HT-29 (cell line): ENCODE data around the gene LOXL3. TPM values are rescaled to one million over a fixed set of nuclear protein-coding genes. Genes with fewer than 3 reads are reported as not detected.

ENCODE experiments used
- DNase-seq: peaks from one replicate; pipeline ENCODE4 v3.0.0-alpha.2; 2015; ENCODE audit warnings: low spot score
- total RNA-seq: library from RNA; depleted of rRNA; stranded (reverse); fragments of >200 nt; shearing (Covaris generic); gene quantifications from 2 replicates; pipeline ENCODE4 v1.2.3, GENCODE V29; 2014

LOXL3 gene
- total RNA-seq, 1 experiment from 2014 or later = 0.74 TPM

DNA sequence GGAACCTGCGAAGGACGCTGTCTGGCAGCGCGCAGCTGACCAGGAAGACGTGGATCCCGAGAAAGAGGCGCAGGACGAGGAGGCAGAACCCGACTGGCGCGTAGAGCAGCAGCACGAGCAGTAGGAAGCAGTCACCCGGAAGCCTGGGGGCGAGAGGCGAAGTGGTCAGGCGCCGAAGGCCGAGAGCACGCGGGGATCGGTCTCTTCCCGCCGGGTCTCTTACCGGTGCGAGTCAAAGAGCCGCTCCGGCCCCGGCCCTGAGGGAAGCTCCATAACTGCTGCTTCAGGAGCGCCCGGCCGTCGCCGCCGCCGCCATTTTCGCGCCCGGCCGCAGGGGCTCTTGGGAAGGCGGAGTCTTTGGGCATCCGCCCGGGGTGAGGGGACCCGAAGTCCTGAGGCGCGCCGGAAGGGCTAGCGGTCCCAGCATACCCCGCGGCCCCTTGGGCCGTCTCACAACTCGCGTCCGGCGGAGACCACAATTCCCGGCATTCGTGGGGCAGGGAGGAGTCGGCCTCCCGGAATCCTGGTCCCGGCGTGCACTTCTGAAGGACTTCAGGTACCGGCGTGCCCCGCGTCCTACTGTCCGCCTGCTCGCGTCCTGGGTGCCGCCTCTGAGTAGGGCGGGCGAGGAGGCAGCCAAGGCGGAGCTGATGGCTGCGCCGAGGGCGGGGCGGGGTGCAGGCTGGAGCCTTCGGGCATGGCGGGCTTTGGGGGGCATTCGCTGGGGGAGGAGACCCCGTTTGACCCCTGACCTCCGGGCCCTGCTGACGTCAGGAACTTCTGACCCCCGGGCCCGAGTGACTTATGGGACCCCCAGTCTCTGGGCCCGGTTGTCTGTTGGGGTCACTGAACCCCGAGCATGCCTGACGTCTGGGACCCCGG, 24.1 kb downstream of the LOXL3 start, which contains the start of the genes AUP1 and HTRA2:
AUP1 (minus strand) TSS at position 350 of the 882 bp plus-strand sequence; CDS start at position 273, 77 bp downstream.
HTRA2 (plus strand) TSS at position 577 of the 882 bp plus-strand sequence; CDS start at position 651, 74 bp downstream.
- DNase-seq = peak; percentile 99

DNA sequence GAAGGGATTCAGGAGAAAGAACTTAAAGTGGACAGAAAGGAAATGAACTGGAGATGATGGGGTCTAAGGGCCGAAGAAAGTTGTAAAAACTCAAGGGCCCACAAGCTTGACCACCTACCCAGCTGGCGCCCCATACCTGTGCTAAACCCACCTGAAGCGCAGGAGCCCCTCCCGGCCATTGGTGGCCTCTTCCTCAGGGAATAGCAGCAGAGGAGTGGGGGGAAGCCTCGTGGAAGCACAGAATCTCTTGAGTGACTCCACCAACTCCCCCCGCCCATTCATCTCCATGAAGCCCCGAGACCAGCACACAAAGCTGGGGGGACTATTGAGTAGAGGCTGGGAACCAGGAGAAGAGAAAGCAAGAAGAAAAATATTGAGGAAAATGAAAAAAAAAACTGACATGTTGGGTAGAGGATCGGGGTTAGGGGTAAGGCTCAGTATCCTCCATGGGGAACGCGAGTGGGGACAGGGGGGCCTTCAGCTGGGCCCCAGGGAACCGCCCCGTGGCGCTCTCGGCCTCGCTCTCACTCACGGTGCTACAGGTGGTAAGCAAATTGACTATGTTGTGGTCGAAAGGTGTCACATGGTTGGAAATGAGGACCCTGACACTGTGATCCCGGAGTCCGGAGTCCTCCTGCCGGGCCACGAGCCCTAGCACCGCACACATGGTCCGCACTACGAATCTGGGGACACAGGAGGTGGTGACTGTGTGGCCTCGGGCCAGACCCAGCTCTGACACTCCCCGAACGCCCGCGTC, 25.0 kb downstream of the LOXL3 start:
- no peak for DNase-seq

DNA sequence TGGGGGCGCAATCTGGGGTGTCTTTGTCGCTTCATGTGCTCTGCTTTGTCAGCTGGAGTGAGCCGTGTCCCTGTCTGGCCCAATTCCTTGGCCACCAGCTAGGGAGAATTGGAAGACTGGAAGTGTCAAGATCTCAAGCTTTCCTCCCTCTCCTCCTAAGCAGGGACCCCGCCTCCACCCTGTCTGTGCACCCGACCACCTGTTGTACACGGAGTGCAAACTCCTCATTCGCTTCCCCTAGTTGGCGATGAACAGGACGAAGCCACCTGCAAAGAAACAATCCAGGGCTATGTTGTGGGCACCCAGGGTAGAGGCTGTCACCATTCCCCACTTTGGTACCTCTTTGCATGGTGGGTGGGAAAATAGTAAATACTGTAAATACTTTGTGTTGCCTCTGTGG, 26.0 kb downstream of the LOXL3 start:
- DNase-seq = no peak

DNA sequence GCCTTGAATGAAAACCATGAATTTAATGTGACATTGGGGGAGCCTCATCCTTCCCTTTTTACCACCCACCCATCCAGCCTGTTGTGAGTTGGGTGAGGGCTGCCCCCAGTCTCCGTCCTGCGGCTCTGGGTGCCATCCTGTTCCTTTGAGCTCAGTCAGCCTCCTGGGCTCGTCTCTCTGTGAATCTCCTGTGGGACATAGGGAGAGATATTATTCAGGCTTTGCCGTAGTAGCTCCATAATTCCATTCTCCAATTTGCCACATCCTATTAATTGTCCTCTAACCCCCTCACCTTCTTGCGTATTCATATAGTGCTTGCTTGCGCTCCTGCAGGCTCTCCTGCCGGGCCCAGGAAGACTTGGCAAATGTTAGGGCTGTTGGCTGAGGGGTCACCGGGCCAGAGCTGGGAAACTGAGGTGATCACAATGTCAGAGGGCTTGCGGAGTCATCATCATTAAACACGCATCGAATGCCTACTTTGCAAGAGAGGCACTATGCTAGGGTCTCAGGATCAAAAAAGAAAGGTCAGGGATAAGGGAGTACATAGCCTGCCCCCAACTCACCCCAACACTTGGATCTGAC, 27.0 kb downstream of the LOXL3 start:
- no peak for DNase-seq

DNA sequence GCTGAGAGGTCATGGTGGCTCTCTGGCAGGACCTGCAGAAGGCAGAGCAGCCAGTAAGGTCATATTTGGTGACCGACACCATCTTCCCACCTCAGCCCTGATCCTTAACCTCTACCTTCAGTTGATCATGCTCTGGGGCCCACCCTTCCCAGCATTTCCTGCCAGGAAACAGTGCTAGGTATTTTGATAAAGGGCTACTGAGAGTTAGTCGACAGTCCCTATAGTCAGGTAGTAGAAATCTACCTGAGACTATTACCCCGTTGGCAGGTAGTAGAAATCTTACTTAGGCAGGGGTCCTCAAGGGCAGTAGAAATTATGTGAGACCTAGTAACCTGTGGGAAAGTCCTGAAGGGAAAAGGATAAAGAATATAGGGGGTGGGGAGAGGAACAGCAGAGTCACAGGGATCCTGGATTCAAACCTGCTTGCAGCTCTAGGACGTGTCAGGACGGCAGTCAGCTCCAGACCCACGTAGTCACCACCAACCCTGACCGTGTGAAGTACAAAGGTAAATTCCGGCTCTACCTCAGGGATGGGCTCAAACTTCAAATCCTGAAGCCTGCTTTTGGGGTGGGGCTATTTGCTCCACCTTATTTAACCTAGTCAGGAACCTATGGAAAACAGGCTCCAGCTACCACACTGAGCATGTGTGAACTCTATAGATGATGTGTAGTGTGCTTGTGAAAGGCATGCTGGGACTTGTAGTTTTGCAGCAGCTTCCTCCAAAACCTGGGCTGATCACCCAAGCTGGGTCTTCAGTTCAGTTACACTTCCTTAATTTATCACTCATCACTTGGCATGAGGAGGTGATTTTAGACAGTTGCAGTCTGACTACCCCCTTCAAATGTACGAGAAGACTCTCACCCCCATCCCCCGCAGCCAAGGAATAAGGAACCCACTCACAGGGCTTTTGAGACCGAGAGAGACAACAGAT, 27.8 kb downstream of the LOXL3 start, which contains the start of gene DQX1:
DQX1 (minus strand) TSS at position 515 of the 932 bp plus-strand sequence; CDS start at position 13, 502 bp downstream.
- peak; percentile 61 for DNase-seq

DNA sequence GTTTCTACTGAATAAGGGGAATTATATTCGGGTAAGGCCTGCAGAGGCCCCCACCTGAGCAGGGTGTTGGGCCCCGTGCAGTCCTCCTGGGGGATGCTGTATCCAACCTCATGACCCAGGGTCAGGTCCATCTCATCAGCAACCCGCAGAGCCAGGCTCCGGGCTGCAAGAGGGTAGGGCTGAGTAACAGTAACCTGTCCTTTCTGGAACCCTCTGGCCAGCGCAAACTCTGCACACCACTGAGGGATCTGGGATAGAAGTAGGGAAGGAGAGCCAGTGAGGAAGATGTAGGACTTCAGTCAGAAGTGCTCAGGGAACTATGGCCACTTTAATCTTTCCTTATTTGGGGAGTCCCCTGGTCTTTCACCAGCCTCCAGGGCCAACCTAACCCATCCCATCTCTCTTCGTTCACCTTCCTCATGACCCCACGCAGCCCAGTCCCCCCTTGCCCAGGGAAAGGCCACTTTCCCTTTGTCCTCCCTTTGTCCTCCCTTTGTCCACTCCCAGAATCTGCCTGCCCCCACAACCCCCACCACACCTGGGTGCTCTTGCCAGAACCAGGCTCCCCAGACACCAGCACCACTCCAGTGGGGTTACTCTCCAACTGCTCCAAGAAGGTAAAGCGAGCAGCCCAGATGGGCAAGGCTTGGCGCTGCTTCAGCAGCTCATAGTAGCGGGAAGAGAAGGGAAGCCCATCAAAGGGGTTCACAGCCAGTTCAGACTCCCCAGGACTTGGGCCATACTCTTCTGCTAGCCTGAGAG, 28.6 kb downstream of the LOXL3 start:
- no peak for DNase-seq

DNA sequence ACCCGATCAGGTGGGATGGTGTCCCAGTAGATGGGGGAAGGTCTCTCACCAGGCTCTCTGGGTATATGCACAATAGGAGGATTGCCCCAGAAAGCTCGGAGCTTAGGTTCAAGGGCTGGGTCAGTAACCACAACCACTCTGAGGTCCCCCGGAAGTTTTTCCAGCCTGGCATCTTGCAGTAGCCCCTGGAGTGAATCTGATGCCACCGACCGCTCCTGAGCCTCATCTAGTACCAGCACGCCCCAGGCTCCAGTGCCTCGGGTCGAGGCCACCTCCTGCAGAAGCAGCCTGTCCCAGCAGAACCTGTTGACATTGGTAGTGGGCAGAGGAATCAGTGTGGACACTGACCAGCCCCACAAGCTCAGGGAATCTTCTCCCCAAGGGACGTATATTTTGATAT, 29.7 kb downstream of the LOXL3 start:
- DNase-seq = no peak

DNA sequence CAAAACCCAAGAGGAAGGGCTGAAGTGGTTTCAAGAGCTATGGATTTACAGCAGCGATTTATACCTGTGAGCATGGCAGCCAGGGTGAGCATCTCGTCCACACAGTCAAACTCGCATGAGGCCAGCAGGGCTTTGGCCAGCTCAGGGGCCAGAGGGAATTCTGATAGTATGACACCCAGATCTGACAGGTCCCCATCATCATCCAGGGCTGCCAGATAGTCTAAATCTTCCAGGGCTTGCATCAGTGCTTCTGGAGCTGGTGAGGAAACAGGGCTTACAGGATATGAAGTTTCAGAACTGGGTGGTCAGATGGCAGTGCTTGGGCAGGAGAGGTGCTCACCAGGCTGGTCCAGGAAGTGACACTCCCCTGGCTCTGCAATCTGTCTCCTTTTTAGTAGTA, 31.2 kb downstream of the LOXL3 start:
- no peak for DNase-seq

DNA sequence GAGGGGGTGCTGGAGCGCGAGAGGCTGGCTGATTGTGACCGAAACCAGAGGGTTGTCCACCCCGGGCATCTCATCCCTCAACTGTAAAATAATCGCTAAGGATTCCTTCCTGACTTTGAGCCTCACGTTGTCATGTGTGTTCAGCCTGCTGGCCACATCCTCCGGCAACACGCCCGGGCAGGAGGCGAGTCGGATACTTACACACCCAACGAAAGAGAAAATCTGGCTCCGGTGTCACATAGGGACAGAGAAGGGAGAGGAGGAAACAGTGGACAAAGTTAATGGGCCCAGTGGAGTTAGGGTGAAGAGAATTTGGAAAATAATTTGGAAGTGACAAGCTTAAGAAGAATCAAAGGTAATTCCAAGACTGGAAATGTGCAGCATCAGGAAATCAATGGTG, 37.1 kb downstream of the LOXL3 start:
- DNase-seq = no peak

DNA sequence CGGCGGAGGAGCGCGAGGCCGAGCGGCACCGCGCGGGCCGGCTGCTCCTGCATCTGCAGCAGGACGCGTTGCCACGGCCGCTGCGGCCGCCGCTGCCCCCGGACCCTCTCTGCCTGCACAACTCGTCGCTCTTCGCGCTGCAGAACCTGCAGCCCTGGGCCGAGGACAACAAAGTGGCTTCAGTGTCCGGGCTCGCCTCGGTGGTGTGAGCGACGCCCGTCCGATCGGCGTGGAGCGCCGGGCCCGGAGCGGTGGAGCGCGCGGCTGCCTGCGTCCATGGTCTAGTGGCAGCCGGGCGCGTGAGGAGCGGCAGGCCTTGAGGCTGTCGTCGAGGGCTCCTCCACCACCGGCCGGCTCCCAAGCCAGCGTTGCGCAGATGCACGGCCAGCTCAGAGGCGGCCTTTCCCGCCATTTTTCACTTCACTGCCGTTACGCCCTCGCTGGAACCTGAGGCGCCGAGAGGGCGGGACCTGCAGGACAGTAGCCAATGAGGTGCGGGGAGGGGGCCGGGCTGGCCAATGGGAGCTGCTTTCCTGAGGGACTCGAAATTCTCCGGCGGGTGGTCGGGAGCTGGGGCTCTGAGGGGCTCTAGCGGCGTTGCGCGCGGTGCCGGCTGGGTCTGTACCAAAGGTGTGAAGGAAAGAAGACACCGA, 37.6 kb downstream of the LOXL3 start:
- DNase-seq = no peak

DNA sequence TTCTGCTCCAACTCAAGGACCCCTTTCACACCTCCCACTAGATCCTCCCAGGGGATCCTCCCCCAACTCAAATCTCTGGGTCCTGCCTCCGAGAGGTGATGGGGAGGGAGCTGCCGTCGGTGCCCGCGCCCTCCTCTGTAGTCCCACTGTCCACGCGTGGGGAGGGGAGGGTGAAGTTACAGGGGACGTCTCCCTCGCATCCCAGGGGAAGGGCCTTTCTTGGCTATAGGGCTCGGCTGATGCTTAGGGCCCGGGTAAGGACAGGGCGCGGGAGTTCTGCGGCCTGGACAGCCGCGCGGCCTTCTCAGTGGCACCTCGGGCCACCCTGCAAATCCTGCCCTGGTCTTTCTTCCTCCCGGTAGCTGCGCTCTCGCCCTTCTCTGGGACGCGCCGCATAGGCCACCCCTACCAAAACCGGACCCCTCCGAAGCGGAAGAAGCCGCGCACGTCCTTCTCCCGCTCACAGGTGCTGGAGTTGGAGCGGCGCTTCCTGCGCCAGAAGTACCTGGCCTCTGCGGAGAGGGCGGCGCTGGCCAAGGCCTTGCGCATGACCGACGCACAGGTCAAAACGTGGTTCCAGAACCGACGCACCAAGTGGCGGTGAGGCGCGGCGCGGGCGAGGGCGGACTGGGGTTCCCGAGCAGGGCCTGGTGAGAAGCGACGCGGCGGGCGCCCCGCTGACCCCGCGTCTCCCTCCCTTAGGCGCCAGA, 38.3 kb downstream of the LOXL3 start:
- DNase-seq = no peak

DNA sequence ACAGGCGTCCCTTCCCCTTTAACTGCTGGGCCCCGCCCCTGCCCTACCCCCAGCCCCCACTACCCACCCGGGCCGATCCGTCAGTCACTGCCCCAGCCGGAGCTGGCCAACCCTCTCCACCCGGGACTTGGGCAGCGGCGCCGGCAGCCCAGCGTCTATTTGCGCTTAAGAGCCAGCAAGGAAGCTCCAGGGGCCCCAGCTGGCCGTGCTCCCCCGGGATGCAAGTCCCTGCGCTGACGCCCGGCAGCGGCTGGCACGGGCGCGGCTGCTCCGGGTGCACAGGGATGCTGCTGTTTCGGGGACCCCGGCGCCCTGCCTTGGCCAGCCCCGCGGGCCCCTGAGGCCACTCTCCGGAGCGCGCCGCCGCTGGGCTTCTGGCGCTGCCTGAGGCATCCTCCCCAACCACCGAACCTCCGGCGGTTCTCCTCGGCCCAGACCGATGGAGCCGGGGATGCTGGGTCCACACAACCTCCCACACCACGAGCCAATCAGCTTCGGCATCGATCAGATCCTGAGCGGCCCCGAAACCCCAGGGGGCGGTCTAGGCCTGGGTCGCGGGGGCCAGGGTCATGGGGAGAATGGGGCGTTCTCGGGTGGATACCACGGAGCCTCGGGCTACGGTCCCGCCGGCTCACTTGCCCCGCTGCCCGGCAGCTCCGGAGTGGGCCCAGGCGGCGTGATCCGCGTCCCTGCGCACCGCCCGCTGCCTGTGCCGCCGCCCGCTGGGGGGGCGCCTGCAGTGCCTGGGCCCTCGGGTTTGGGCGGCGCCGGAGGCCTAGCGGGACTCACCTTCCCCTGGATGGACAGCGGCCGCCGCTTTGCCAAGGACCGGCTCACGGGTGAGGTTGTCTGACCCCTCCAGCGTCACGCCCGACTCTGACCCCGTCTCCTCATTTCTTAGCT, 39.1 kb downstream of the LOXL3 start, which contains the start of gene TLX2:
TLX2 (plus strand) TSS at position 83 of the 903 bp plus-strand sequence; CDS start at position 440, 357 bp downstream.
- no peak for DNase-seq

DNA sequence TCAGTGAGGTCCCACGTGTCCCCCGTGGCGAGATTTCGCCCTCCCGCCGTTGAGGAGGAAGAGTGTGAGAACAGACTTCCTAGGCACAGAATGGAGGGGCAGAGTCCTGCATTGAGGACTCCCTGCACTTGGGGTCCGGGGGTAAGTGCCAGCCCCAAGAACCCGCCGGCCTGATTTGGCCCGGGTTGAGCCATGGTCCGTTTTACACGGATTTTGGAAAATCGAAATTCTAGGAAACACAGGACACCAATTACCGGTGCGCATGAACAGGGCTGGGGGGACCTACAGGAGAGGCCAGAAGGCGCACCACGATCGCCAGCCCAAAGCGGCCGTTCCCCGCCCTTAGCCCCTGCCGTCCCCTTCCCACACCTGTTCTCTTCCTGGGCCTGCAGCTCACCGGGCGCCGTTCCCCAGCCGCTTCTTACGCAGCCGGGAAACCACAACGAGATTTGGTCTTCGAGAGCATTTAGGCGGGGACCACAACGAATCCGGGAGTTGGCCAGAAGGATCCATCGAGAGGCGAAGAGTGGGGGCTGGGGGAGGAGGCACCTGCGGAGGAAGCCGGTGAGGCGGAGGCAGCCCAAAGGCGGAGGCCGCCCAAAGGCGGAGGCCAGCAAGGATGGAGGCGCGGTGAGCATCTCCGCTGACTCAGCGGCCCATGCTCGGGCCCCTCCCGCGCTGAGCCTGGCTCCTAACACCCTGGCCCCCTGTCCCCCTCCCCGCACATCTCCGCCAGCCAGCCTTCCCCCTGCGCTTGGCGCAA, 40.0 kb downstream of the LOXL3 start:
- no peak for DNase-seq

DNA sequence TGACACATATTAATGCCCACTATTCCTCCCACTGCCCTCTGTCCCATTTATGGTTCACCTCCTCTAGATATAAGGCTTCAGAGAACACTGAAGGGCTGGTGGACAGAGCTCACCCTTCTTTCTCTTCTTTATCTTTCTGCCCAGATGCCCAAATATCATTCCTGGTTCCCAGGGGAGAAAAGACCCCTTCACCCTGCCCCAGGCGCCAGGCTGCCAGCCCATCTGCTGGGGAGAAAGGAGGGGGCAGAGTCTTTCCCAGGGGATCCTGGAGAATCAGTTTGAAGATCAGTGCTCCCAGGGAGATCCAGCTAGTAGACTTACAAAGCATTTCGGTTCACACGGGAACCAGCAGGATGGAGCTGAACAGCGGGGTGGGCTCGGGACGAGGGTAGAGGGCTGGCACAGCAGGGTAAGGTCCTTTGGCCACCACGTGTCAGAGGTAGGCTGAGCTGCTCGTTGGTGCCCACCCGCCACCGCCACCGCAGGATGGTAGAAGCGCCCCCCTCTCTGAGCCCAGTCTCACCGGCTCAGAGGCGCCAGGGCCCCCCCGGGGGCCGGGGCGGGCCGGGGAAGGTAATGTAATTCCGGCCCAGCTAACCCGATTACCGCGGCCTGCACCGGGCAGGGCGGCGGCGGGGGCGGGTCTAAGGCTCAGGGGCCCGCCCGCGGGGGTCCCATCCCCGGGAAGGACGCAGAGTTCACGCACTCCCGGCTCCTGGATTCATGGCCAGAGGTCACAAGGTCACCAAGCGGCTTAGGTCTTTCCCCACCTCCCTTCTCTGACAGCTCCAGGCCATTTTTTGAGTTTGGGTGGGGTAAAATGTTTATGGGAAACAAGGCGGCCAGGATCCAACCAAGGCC, 40.8 kb downstream of the LOXL3 start:
- DNase-seq = no peak

DNA sequence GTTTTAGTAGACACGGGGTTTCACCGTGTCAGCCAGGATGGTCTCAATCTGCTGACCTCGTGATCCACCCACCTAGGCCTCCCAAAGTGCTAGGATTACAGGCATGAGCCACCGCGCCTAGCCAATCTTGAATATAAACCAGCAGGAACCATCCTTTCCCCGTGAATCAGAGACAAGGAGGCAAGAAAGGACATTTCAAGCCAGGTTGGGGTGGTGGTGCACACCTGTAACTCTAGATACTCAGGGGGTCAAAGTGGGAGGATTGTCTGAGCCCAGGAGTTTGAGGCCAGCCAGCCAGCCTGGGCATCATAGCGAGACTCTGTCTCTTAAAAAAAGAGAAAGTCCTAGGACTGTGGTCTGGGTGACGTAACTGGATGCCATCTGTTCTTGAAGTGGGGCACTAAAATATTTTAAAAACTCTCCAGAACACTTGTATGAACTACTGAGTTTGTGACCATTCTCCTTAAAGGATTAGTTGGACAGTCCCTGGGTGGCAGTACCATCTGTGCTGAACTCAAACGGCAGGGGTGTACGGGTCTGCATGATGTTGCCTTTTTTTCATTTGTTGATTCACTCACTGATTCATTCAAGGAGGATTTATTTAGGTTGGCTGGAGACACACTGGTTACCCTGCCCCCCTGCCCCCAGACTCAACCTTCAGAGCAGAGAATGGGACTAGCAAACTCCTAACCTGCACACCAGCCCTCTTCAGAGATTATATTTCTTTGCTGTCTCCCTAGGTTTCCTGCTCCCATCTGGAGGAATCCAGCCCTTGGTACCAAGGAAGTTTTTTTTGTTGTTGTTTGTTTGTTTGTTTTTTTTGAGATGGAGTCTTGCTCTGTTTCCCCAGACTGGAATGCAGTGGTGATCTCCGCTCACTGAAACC, 42.4 kb downstream of the LOXL3 start:
- DNase-seq = no peak
